Glutamatergic neuron (in vitro differentiated cells): Measurements from ENCODE around the gene KCND1. TPM values are rescaled to one million over a fixed set of nuclear protein-coding genes. Genes with fewer than 3 reads are reported as not detected.

Source experiments
- DNase-seq: peaks from one replicate; pipeline ENCODE4 v3.0.0; 2022
- H3K27ac Mint-ChIP-seq: one replicate; pipeline ENCODE4 v1.8.0; 2020; ENCODE audit warnings: mild to moderate bottlenecking, mixed read lengths, inconsistent platforms; ENCODE audit not compliant: unreplicated experiment
- H3K27me3 Mint-ChIP-seq: one replicate; pipeline ENCODE4 v1.8.0; 2020; ENCODE audit warnings: mild to moderate bottlenecking, moderate library complexity, mixed read lengths, inconsistent platforms; ENCODE audit not compliant: unreplicated experiment
- H3K36me3 Mint-ChIP-seq: one replicate; pipeline ENCODE4 v1.8.0; 2020; ENCODE audit warnings: mild to moderate bottlenecking, mixed read lengths, inconsistent platforms; ENCODE audit not compliant: unreplicated experiment
- H3K4me1 Mint-ChIP-seq: one replicate; pipeline ENCODE4 v1.8.0; 2020; ENCODE audit warnings: mild to moderate bottlenecking, low read depth, mixed read lengths, inconsistent platforms; ENCODE audit not compliant: unreplicated experiment
- H3K4me3 Mint-ChIP-seq: one replicate; pipeline ENCODE4 v1.8.0; 2020; ENCODE audit warnings: mild to moderate bottlenecking, mixed read lengths, inconsistent platforms; ENCODE audit not compliant: unreplicated experiment
- H3K9me3 Mint-ChIP-seq: one replicate; pipeline ENCODE4 v1.8.0; 2020; ENCODE audit warnings: mild to moderate bottlenecking, moderate library complexity, mixed read lengths, inconsistent platforms; ENCODE audit not compliant: unreplicated experiment
- total RNA-seq: library from RNA; stranded (reverse); fragmentation: NEBNext Ultra II Directional; extraction: Animal tissue kit (Norgen Biotek cat#: 25700); gene quantifications from one replicate; pipeline ENCODE4 v1.2.1, GENCODE V29; 2021; ENCODE audit not compliant: unreplicated experiment
- TF ChIP-seq, protein P1 (sequence below): fragments of 200-600 bp; sonication (generic); IDR thresholded peaks from one replicate; pipeline ENCODE4 v1.5.0; 2021; ENCODE audit not compliant: partially characterized antibody, unreplicated experiment

Gene KCND1
- total RNA-seq, 1 donor from 2014 or later = 7.2 TPM

DNA sequence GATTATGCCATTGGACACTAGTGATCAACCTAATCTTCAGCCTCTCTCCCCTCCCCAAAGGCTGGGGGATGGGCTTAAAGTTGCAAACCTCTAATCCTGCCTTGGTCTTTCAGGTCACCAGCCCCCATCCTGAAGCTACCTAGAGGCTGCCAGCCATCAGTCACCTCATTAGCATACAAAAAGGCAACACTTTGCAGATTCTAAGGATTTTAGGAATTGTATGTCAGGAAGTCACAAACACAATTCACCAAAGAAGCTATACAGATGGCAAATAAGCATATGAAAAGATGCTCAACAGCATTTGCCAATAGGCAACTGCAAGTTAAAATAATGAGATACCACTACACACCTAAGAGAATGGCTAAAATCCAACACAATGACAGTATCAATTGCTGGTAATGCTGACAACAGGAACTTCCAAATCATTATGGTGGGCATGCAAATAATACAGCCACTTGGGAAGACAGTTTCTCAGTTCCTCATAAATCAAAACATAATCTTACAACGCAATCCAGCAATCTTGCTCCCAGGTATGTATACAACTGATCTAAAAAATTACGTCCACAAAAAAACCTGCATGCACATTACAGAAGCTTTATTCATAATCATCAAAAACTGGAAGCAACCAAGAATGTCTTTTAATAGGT is 43.8 kb downstream of the KCND1 start:
- Mint-ChIP-seq H3K27me3 (peaks cover 3% of the 10 kb centered on the region), H3K9me3 (peaks cover 8% of the 10 kb centered on the region), H3K36me3 (peaks cover 4% of the 10 kb centered on the region), H3K27ac (peak overlapping the region; percentile 81), H3K4me3 (peak overlapping the region; percentile 76), H3K4me1 (peaks cover 12% of the 10 kb centered on the region)
- TF ChIP-seq, protein P1, sequence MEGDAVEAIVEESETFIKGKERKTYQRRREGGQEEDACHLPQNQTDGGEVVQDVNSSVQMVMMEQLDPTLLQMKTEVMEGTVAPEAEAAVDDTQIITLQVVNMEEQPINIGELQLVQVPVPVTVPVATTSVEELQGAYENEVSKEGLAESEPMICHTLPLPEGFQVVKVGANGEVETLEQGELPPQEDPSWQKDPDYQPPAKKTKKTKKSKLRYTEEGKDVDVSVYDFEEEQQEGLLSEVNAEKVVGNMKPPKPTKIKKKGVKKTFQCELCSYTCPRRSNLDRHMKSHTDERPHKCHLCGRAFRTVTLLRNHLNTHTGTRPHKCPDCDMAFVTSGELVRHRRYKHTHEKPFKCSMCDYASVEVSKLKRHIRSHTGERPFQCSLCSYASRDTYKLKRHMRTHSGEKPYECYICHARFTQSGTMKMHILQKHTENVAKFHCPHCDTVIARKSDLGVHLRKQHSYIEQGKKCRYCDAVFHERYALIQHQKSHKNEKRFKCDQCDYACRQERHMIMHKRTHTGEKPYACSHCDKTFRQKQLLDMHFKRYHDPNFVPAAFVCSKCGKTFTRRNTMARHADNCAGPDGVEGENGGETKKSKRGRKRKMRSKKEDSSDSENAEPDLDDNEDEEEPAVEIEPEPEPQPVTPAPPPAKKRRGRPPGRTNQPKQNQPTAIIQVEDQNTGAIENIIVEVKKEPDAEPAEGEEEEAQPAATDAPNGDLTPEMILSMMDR = no peak
- DNase-seq = peak; percentile 39

DNA sequence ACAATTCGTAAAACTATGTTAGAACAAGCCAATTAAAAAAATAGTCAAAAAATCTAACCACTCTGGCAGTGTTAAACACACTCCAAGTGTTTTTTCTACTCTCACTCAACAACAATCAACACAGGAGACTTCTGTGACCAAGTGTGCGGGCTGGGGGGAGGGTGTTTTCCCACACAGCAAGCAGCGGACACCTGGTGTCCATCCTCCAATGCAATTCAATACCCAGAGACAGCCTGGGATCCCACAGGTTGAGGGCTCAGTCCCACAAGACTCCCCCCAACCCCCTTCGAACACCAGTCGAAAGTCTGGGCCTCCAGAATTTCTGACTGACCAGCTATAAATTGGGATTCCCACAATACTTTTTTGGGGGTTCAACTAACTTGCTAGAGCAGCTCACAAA is 44.5 kb downstream of the KCND1 start:
- Mint-ChIP-seq H3K36me3 (peaks cover 4% of the 10 kb centered on the region), H3K9me3 (peaks cover 8% of the 10 kb centered on the region), H3K4me3 (peak overlapping the region; percentile 76), H3K27ac (peak overlapping the region; percentile 81), H3K27me3 (peaks cover 3% of the 10 kb centered on the region), H3K4me1 (peaks cover 12% of the 10 kb centered on the region)
- DNase-seq = peak; percentile 34
- TF ChIP-seq, protein P1 = no peak

DNA sequence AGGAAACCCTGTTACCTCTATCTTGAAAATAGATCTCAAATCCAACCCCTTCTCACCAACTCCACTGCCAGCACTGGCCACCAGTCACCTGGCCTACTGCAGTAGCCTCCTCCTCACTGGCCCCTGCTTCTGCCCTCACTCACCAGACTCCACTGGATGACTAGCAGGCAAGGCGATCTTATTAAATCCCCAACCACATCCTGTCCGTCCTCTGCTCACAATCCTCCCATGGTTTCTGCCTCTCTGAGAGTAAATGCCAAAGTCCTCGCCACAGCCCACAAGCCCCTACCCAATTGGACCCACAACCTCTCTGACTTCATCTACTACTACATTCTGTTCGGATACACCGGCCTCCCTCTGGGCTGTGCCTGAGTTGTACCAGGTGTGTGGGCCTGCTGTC is 47.4 kb downstream of the KCND1 start:
- no peak for DNase-seq
- Mint-ChIP-seq H3K9me3 (peaks cover 12% of the 10 kb centered on the region), H3K27me3 (peaks cover 2% of the 10 kb centered on the region), H3K27ac (no peak overlapping the region), H3K4me1 (peaks cover 26% of the 10 kb centered on the region), H3K4me3 (no peak overlapping the region), H3K36me3 (peaks cover 4% of the 10 kb centered on the region)
- TF ChIP-seq, protein P1 = no peak

DNA sequence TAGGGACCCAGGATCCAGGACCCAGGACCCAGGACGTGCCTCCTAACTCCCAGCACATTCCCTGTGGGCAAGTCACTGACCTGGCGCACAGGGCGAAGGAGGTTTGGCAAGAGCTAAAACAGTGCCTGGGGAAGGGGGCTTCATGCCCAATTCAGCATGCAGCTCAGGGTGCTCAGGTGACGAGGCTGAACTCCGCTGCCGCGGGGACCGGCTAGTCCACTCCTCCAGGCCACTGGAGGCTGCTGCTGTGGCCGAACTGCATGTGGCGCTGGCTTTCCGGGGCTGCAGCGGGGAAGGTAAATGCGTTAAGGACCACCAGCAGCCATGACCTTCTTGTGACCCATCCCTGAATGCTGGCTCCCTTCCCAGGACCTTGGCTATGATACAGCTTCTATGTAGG is 47.9 kb downstream of the KCND1 start:
- Mint-ChIP-seq H3K27me3 (peaks cover 3% of the 10 kb centered on the region), H3K9me3 (peaks cover 12% of the 10 kb centered on the region), H3K4me1 (peaks cover 26% of the 10 kb centered on the region), H3K27ac (no peak overlapping the region), H3K36me3 (peaks cover 4% of the 10 kb centered on the region), H3K4me3 (no peak overlapping the region)
- DNase-seq = no peak
- TF ChIP-seq, protein P1 = no peak

DNA sequence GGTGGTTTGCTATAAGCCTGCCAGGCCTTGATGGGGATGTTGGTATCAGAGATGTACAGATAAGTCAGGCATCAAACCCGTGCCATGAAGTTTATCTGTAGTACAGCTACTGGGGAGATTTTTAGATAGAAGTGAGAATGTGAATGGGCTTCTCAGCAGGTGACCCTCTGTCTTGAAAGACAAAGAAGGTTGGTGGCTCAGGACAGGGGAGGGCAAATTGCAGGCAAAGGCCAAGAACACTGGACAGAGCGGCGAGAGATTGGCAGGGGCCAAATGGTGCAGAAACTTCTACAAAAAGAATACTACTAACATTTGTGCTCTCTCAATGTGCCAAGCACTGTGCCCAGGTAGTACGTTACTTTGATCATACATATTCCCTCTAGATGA is 50.9 kb downstream of the KCND1 start:
- TF ChIP-seq, protein P1 = no peak
- Mint-ChIP-seq H3K4me1 (peaks cover 18% of the 10 kb centered on the region), H3K9me3 (peaks cover 6% of the 10 kb centered on the region), H3K27me3 (peaks cover 6% of the 10 kb centered on the region), H3K36me3 (peaks cover 4% of the 10 kb centered on the region), H3K27ac (peak overlapping the region; percentile 89), H3K4me3 (peak overlapping the region; percentile 71)
- DNase-seq = no peak
